NT2/D1 (cell line): ENCODE results near the gene SLC4A4.

Experiments used
- SUZ12 ChIP-seq: IDR thresholded peaks from 2 replicates; pipeline ENCODE4 v1.6.1; 2011; ENCODE audit not compliant: insufficient read length, insufficient read depth; ENCODE audit errors: extremely low read depth
- YY1 ChIP-seq: IDR thresholded peaks from 2 replicates; pipeline ENCODE4 v1.6.1; 2011; ENCODE audit not compliant: insufficient read length, insufficient read depth
- ZNF274 ChIP-seq: IDR thresholded peaks from 2 replicates; pipeline ENCODE4 v1.6.1; 2011; ENCODE audit warnings: mild to moderate bottlenecking, low read depth, low read length

- TF ChIP-seq ZNF274 (no peak), YY1 (no peak), SUZ12 (no peak)
These were observed 199.7 kb downstream of the SLC4A4 start for GRCh38 chr4:71538528-71538927.
